Karpas-422 (cell line): ENCODE results near the gene CMTM5. TPM values are rescaled to one million over a fixed set of nuclear protein-coding genes. Genes with fewer than 3 reads are reported as not detected.
"Not testable (repeated sequence)": the region's sequence is repeated elsewhere in the genome, so short reads cannot be mapped to it uniquely, and the experiment has no call there.

Source experiments
- DNase-seq: peaks from one replicate; pipeline ENCODE4 v3.0.0-alpha.2; 2015
- H2AFZ ChIP-seq: fragments of 200-600 bp; sonication (generic); 2 replicates; pipeline ENCODE4 v1.6.1; 2014; ENCODE audit warnings: antibody characterized with exemption, low read length, mixed read lengths
- H3K27ac ChIP-seq: fragments of 200-600 bp; sonication (generic); 2 replicates; pipeline ENCODE4 v1.5.1; 2014; ENCODE audit warnings: mild to moderate bottlenecking, low read length, moderate library complexity
- H3K27me3 ChIP-seq: fragments of 200-600 bp; sonication (generic); 2 replicates; pipeline ENCODE4 v1.6.1; 2014; ENCODE audit warnings: low read length, mixed read lengths
- H3K36me3 ChIP-seq: fragments of 200-600 bp; sonication (generic); 2 replicates; pipeline ENCODE4 v1.6.1; 2014; ENCODE audit warnings: low read length, mixed read lengths; ENCODE audit not compliant: insufficient read depth
- H3K4me1 ChIP-seq: fragments of 200-600 bp; sonication (generic); 2 replicates; pipeline ENCODE4 v1.6.1; 2014; ENCODE audit warnings: mild to moderate bottlenecking, low read length, mixed read lengths
- H3K4me2 ChIP-seq: fragments of 200-600 bp; sonication (generic); 2 replicates; pipeline ENCODE4 v1.6.1; 2014; ENCODE audit warnings: low read length, low read depth, mild to moderate bottlenecking; ENCODE audit not compliant: poor library complexity, severe bottlenecking
- H3K4me3 ChIP-seq: fragments of 200-600 bp; sonication (generic); 2 replicates; pipeline ENCODE4 v1.5.1; 2014; ENCODE audit warnings: mild to moderate bottlenecking, antibody characterized with exemption, low read length, mixed read lengths
- H3K79me2 ChIP-seq: fragments of 200-600 bp; sonication (generic); 2 replicates; pipeline ENCODE4 v1.6.1; 2014; ENCODE audit warnings: mild to moderate bottlenecking, low read length, mixed read lengths
- H3K9ac ChIP-seq: fragments of 200-600 bp; sonication (generic); 2 replicates; pipeline ENCODE4 v1.6.0; 2014; ENCODE audit warnings: low read length
- H3K9me2 ChIP-seq: fragments of 200-600 bp; sonication (generic), shearing (Covaris generic); replicated peaks from 2 replicates; pipeline ENCODE4 v1.6.0; 2014; ENCODE audit warnings: mild to moderate bottlenecking, low read length, moderate library complexity; ENCODE audit not compliant: insufficient read depth
- H3K9me3 ChIP-seq: fragments of 300-700, 200-600 bp; sonication (generic); 2 replicates; pipeline ENCODE4 v1.6.1; 2014; ENCODE audit warnings: low read length, mixed read lengths
- H4K20me1 ChIP-seq: fragments of 200-600 bp; sonication (generic); 2 replicates; pipeline ENCODE4 v1.6.1; 2014; ENCODE audit warnings: mild to moderate bottlenecking, antibody characterized with exemption, low read length, low read depth; ENCODE audit not compliant: insufficient read depth
- total RNA-seq: library from RNA; depleted of rRNA; stranded (reverse); fragments of >200 nt; shearing (Covaris generic); gene quantifications from 2 replicates; pipeline ENCODE4 v1.2.3, GENCODE V29; 2014; ENCODE audit warnings: low replicate concordance

CMTM5 gene
- total RNA-seq, 1 experiment from 2014 or later: not detected

DNA sequence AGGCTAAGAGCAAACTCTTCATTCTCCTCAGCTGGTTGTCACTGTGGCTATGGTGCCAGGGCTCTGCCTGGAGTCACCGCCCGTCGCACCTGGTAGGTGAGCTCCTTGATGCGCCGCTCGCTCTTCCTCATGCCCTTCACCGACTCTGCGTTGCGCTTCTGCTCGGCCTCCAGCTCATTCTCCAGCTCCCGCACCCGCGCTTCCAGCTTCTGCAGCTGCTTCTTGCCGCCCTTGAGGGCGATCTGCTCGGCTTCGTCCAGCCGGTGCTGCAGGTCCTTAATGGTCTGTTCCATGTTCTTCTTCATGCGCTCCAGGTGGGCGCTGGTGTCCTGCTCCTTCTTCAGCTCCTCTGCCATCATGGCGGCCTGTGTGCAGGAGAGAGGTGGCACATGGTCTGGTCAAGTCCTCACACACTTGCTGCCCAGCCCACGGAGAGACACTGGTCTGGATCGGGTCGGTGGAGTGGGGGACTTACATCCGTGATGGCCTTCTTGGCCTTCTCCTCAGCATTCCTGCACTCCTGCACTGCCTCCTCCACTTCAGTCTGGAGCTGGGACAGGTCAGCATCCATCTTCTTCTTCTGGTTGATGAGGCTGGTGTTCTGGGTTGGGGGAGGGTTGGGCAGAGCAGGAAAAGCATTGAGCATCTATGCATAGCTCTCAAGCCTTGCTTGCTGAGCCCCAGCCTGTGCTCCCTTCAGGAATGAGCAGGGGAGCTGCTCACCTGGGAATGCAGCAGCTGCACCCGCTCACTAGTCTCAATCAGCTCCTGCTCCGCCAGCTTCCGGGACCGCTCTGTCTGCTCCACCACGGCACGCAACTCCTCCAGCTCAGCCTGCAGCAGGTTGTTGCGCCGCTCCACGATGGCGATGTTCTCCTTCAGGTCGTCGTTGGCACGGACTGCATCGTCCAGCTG, 38.3 kb downstream of the CMTM5 start:
- Histone ChIP-seq H3K36me3 (no peaks in the 10 kb centered on the region), H2AFZ (no peak overlapping the region), H3K4me1 (no peaks in the 10 kb centered on the region), H3K4me2 (no peak overlapping the region), H3K9me3 (no peaks in the 10 kb centered on the region), H3K4me3 (no peak overlapping the region), H3K27ac (no peak overlapping the region), H4K20me1 (no peaks in the 10 kb centered on the region), H3K9ac (no peak overlapping the region), H3K79me2 (no peaks in the 10 kb centered on the region), H3K9me2 (no peaks in the 10 kb centered on the region), H3K27me3 (no peaks in the 10 kb centered on the region)
- no peak for DNase-seq

DNA sequence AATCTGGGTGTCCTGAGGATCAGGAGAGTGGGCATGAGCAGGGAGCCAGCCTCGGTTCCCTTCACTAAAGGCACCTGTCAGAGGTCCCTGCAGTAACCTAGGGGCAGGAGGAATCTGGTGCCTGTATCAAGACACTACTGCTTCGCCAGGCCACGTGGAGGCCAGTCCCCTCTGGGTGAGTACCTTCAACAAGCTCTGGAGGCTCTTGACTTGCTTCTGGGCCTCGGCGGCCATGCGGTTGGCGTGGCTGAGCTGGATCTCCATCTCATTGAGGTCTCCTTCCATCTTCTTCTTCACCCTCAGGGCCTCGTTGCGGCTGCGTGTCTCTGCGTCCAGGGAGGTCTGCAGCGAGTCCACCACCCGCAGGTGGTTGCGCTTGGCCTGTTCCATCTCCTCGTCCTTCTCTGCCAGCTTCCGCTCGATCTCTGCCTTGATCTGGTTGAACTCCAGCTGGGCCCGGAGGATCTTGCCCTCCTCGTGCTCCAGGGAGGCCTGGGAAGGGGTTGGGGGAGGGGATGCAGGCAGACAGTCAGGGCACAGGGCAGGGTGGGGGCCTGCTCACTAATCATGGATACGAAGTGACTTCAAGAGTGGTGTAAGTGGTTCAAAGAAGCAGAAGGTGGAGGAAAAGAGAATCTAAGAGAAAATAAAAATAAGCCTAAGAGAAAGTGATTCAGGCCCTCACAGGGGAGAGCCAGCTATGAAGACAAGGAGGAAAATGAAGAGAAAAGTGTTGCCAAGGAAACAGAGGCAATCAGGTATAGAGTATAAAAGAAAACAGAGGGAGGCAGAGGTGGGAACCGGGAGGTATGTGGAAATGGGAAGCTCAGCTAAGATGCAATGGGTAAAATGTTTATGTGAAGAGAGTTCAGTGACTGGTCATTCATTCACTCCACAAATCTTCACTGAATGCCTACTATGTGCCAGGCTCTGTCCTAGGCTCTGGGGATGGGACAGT, 39.3 kb downstream of the CMTM5 start:
- Histone ChIP-seq H3K79me2 (no peaks in the 10 kb centered on the region), H3K9me2 (no peaks in the 10 kb centered on the region), H3K4me1 (no peaks in the 10 kb centered on the region), H3K9ac (no peak overlapping the region), H3K9me3 (no peaks in the 10 kb centered on the region), H3K4me2 (no peak overlapping the region), H3K36me3 (no peaks in the 10 kb centered on the region), H4K20me1 (no peaks in the 10 kb centered on the region), H2AFZ (no peak overlapping the region), H3K4me3 (no peak overlapping the region), H3K27me3 (no peaks in the 10 kb centered on the region), H3K27ac (no peak overlapping the region)
- DNase-seq: no peak

DNA sequence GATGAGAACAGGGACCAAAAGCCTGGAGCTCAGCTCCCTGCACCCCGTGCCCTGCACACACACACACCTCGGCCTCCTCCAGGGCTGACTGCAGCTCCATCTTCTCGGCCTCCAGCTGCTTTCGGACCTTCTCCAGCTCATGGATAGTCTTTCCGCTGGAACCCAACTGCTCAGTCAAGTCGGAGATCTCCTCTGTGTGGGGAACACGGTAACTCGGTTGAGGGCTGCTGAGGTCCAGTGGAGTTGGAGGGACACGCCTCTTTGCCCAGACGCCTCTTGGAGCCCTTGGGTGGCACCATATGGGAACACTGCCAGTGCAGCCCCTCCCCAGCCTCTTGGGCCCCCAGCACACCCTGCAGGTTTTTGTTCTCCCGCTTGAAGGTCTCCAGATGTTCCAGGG, 40.0 kb downstream of the CMTM5 start:
- H3K79me2 ChIP-seq: no peaks in the 10 kb centered on the region
- H3K27ac ChIP-seq: no peak overlapping the region
- DNase-seq: no peak
- H3K36me3 ChIP-seq: no peaks in the 10 kb centered on the region
- H3K9me3 ChIP-seq: no peaks in the 10 kb centered on the region
- no peak overlapping the region for H3K9ac ChIP-seq
- no peak overlapping the region for H3K4me3 ChIP-seq
- H3K4me1 ChIP-seq: no peaks in the 10 kb centered on the region
- no peaks in the 10 kb centered on the region for H3K27me3 ChIP-seq
- no peaks in the 10 kb centered on the region for H3K9me2 ChIP-seq
- no peaks in the 10 kb centered on the region for H4K20me1 ChIP-seq
- H3K4me2 ChIP-seq: no peak overlapping the region
- no peak overlapping the region for H2AFZ ChIP-seq

DNA sequence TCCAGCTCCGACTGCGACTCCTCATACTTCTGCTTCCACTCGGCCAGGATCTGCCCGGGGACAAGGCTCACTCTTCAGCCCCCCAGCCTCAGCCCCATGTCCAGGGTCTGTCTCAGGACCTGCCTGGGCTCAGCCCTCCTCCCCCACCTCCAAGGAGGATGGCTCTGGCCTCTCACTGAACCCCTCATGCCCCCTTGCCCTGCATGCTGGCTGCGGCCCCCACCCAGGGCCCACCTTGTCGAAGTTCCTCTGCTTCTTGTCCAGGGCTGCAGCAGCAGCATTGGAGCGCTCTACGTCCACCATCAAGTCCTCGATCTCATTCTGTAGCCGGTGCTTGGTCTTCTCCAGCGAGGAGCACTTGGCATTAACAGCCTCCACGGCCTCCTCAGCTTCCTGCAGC, 40.4 kb downstream of the CMTM5 start:
- H2AFZ ChIP-seq, H3K79me2 ChIP-seq, H3K27me3 ChIP-seq, H3K36me3 ChIP-seq, H3K9ac ChIP-seq, H3K4me1 ChIP-seq, H3K9me3 ChIP-seq, H3K9me2 ChIP-seq, H3K4me3 ChIP-seq, H3K4me2 ChIP-seq, H3K27ac ChIP-seq, H4K20me1 ChIP-seq, DNase-seq: not testable (repeated sequence)

DNA sequence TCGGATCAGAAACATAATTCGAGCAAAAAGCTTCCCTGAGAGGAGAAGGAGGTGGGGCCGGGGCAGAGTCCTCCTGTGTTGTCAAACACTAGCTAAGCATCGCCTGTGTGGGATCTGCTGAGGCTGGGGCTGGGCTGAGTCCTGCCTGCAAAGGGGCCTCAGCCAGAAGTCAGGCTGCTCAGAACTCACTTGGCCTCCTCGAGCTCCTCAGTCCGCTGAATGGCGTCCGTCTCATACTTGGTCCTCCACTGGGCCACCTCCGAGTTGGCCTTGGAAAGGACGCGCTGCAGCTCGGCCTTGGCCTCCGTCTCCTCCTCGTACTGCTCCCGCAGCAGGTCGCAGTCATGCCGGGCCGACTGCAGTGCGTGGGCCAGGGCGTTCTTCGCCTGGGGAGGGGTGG, 41.2 kb downstream of the CMTM5 start:
- H3K79me2 ChIP-seq: no peaks in the 10 kb centered on the region
- no peak overlapping the region for H3K4me2 ChIP-seq
- DNase-seq: no peak
- H3K9me2 ChIP-seq: no peaks in the 10 kb centered on the region
- no peaks in the 10 kb centered on the region for H3K9me3 ChIP-seq
- no peak overlapping the region for H3K27ac ChIP-seq
- no peak overlapping the region for H3K4me3 ChIP-seq
- H3K9ac ChIP-seq: no peak overlapping the region
- no peaks in the 10 kb centered on the region for H3K4me1 ChIP-seq
- no peak overlapping the region for H2AFZ ChIP-seq
- H3K27me3 ChIP-seq: no peaks in the 10 kb centered on the region
- no peaks in the 10 kb centered on the region for H4K20me1 ChIP-seq
- H3K36me3 ChIP-seq: no peaks in the 10 kb centered on the region

DNA sequence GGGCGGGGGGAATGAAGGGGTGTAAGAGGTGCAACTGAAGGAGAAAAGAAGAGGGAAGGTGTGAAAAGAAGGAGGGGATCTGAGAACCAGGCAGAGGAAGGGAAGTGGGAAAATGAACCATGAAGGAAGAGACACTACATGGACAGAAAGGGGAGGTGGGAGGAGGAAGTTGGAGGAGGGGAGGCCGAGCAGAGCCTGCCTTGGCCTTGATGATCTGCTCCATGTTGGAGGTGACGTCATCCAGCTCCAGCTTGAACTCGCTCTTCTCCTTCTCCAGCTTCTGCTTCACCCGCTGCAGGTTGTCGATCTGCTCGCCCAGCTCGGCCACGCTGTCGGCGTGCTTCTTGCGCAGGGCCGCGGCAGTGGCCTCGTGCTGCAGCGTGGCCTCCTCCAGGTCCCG, 42.8 kb downstream of the CMTM5 start:
- not testable (repeated sequence) for H3K4me2 ChIP-seq, H2AFZ ChIP-seq, H4K20me1 ChIP-seq, DNase-seq, H3K9me3 ChIP-seq, H3K27ac ChIP-seq, H3K36me3 ChIP-seq, H3K4me3 ChIP-seq, H3K27me3 ChIP-seq, H3K9ac ChIP-seq, H3K4me1 ChIP-seq, H3K9me2 ChIP-seq, H3K79me2 ChIP-seq

DNA sequence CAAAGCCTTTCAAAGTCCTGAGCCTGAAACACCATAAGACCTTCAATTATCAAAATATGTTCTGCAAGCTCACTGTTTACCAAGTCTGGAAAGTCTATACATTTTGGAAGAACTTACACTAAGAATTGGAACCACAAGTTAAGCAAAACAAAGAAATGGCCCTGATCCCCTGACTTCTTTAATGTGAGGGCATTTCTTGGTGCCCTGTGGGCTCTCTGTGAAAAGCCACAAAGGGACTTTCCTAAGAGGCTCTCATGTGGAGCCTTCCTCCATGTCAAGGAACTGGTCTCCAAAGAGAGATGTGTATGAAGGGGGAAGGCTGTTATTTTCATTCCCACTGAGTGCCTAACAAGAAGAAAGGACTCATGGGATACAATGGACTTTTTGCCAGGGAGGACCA, 44.7 kb downstream of the CMTM5 start:
- no peak for DNase-seq

DNA sequence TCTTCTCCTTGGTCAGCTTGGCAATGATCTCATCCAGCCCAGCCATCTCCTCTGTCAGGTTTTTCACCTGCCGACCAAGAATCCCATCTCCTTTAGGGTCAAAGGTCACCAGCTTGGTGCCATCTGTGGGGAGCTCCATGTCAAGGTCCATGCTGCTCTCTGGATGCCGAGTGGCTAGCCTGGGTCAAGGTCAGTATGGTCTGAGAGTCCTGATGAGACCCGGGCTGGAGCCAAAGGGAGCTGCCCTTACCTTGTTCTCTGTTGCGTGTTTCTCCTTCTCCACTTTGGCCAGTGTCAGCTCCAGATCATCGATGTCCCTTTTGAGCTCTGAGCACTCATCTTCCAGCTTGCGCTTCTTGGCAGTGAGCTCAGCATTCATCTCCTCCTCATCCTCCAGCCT, 46.8 kb downstream of the CMTM5 start:
- no peaks in the 10 kb centered on the region for H3K9me2 ChIP-seq
- no peaks in the 10 kb centered on the region for H3K36me3 ChIP-seq

More for the DNA sequence above, 44.7 kb downstream of the CMTM5 start:
- Histone ChIP-seq H3K27ac (no peak overlapping the region), H3K9ac (no peak overlapping the region), H3K27me3 (no peaks in the 10 kb centered on the region), H3K4me1 (no peaks in the 10 kb centered on the region), H4K20me1 (no peaks in the 10 kb centered on the region), H3K4me2 (no peak overlapping the region), H3K9me3 (no peaks in the 10 kb centered on the region), H3K4me3 (no peak overlapping the region), H2AFZ (no peak overlapping the region), H3K9me2 (no peaks in the 10 kb centered on the region), H3K36me3 (no peaks in the 10 kb centered on the region), H3K79me2 (no peaks in the 10 kb centered on the region)

More for the DNA sequence above, 46.8 kb downstream of the CMTM5 start:
- Histone ChIP-seq H4K20me1 (no peaks in the 10 kb centered on the region), H2AFZ (no peak overlapping the region), H3K27me3 (no peaks in the 10 kb centered on the region), H3K79me2 (no peaks in the 10 kb centered on the region), H3K27ac (no peak overlapping the region), H3K4me1 (no peaks in the 10 kb centered on the region), H3K9ac (no peak overlapping the region), H3K9me3 (no peaks in the 10 kb centered on the region), H3K4me3 (no peak overlapping the region), H3K4me2 (no peak overlapping the region)
- no peak for DNase-seq
